ENCODE data around the gene WNT5B.

The WNT5B gene

GRCh38 chr12:1620092-1620491 is 8.9 kb upstream of the WNT5B start:
- no peaks in the 10 kb centered on the region for H3K36me3 ChIP-seq (ENCODE audit: insufficient read depth, low read length)
- no peaks in the 10 kb centered on the region for H3K9me2 ChIP-seq (replicated peaks; ENCODE audit: low read depth, low read length)
- H3K27me3 ChIP-seq (ENCODE audit: insufficient read depth, low read length, poor library complexity, severe bottlenecking) = no peaks in the 10 kb centered on the region
- TF ChIP-seq CTCF (conservative IDR thresholded peaks at IDR 0.05; ENCODE audit: low read length) (no peak), EZH2phosphoT487 (IDR thresholded peaks at IDR 0.05; ENCODE audit: borderline replicate concordance) (no peak)
- H3K79me2 ChIP-seq (ENCODE audit: insufficient read depth, low read length) = no peaks in the 10 kb centered on the region
- no peaks in the 10 kb centered on the region for H4K20me1 ChIP-seq (ENCODE audit: insufficient read depth, low read length, poor library complexity, severe bottlenecking)
- H3K4me2 ChIP-seq (ENCODE audit: low read depth, low read length, poor library complexity, severe bottlenecking) = peak overlapping the region; percentile 10
- no peak overlapping the region for H3K4me3 ChIP-seq (ENCODE audit: low read length, poor library complexity, severe bottlenecking)
- H3K9me3 ChIP-seq (ENCODE audit: insufficient read depth, low read depth, low read length) = no peaks in the 10 kb centered on the region
- H3F3A ChIP-seq (ENCODE audit: low read depth) = no peaks in the 10 kb centered on the region
- 0 out of 2 replicates have a peak overlapping the region, but pooled peaks have one; percentile 28 for H2AFZ ChIP-seq (ENCODE audit: low read length)
- H3K9ac ChIP-seq (ENCODE audit: low read depth, low read length, poor library complexity, severe bottlenecking) = no peak overlapping the region
- H3K4me1 ChIP-seq (ENCODE audit: insufficient read depth, low read length, poor library complexity, severe bottlenecking) = peaks cover 15% of the 10 kb centered on the region

DNA sequence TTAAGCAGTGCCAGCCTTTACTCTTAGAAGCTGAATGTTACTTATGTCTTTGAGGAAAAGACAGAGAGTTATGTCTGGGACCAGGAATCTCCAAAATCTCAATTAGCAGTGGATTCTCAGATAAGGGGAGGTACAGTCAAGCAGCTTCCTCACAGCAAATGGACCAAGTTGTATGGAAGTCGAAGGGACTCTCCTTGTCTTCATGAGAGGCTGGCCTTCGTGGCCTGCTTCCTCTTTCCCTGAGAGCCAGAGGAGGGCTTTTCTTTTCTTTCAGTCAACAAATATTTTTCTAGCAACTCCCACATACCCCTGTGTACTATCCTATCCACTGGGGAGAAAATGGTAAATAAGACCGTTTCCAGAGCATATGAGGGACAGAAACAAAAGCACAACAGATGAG is 6.6 kb upstream of the WNT5B start:
- Histone ChIP-seq H3K9me3 (ENCODE audit: insufficient read depth, low read depth, low read length) (no peaks in the 10 kb centered on the region), H3K79me2 (ENCODE audit: insufficient read depth, low read length) (no peaks in the 10 kb centered on the region), H3K9me2 (replicated peaks; ENCODE audit: low read depth, low read length) (no peaks in the 10 kb centered on the region), H3K4me3 (ENCODE audit: low read length, poor library complexity, severe bottlenecking) (no peak overlapping the region), H3K9ac (ENCODE audit: low read depth, low read length, poor library complexity, severe bottlenecking) (no peak overlapping the region), H4K20me1 (ENCODE audit: insufficient read depth, low read length, poor library complexity, severe bottlenecking) (no peaks in the 10 kb centered on the region), H3K27me3 (ENCODE audit: insufficient read depth, low read length, poor library complexity, severe bottlenecking) (no peaks in the 10 kb centered on the region), H2AFZ (ENCODE audit: low read length) (no peak overlapping the region), H3K36me3 (ENCODE audit: insufficient read depth, low read length) (no peaks in the 10 kb centered on the region), H3K4me2 (ENCODE audit: low read depth, low read length, poor library complexity, severe bottlenecking) (no peak overlapping the region), H3K4me1 (ENCODE audit: insufficient read depth, low read length, poor library complexity, severe bottlenecking) (peaks cover 14% of the 10 kb centered on the region), H3F3A (ENCODE audit: low read depth) (no peaks in the 10 kb centered on the region)
- TF ChIP-seq CTCF (conservative IDR thresholded peaks at IDR 0.05; ENCODE audit: low read length) (no peak), EZH2phosphoT487 (IDR thresholded peaks at IDR 0.05; ENCODE audit: borderline replicate concordance) (no peak)

DNA sequence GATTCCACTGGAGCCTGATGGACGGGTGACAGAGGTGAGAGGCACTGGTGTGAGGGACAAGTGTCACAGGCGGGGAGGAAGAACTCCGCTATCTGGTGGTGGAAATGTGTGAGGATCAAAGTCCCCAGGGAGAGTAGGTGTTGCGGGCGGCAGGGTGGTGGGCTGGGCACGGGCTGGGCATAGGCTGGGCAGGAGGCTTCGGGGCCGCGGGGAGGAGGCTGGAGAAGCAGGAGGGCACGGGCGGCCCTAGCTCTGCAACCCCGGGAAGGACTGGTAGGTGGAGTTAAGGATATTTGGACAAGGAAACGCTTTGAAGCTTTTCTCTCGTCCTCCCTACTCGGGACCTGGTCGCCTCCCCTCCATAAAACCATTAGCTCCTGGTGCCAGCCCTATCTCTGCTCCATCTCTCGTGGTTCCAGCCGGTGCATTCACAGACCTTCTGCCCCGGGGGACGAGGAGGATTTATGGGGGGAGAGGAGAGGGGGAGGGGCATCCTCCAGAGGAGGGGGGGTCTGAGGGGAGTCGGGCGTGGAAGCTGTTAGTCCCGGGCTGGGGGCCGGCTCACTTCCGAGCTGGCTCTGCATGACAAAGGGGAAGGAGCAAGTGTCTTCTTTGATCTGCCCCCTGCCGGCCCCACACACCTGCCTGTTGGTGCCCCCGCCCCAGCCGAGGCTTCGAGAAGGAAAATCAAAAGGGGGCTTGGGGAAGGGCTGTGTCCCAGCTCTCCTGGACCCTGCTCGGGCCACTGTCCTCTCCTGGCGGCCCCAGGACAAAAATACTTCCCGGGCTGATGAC is 504 bp downstream of the WNT5B start:
- H3K4me2 ChIP-seq (ENCODE audit: low read depth, low read length, poor library complexity, severe bottlenecking) = peak overlapping the region; percentile 91
- peaks cover 15% of the 10 kb centered on the region for H3K4me1 ChIP-seq (ENCODE audit: insufficient read depth, low read length, poor library complexity, severe bottlenecking)
- no peaks in the 10 kb centered on the region for H3K36me3 ChIP-seq (ENCODE audit: insufficient read depth, low read length)
- H4K20me1 ChIP-seq (ENCODE audit: insufficient read depth, low read length, poor library complexity, severe bottlenecking) = no peaks in the 10 kb centered on the region
- H3K9me3 ChIP-seq (ENCODE audit: insufficient read depth, low read depth, low read length) = no peaks in the 10 kb centered on the region
- H2AFZ ChIP-seq (ENCODE audit: low read length) = peak overlapping the region; percentile 95
- H3K9me2 ChIP-seq (replicated peaks; ENCODE audit: low read depth, low read length) = no peaks in the 10 kb centered on the region
- no peaks in the 10 kb centered on the region for H3K79me2 ChIP-seq (ENCODE audit: insufficient read depth, low read length)
- TF ChIP-seq CTCF (conservative IDR thresholded peaks at IDR 0.05; ENCODE audit: low read length) (peak; percentile 39), EZH2phosphoT487 (IDR thresholded peaks at IDR 0.05; ENCODE audit: borderline replicate concordance) (no peak)
- H3K27me3 ChIP-seq (ENCODE audit: insufficient read depth, low read length, poor library complexity, severe bottlenecking) = peaks cover 4% of the 10 kb centered on the region
- peak overlapping the region; percentile 81 for H3K4me3 ChIP-seq (ENCODE audit: low read length, poor library complexity, severe bottlenecking)
- H3K9ac ChIP-seq (ENCODE audit: low read depth, low read length, poor library complexity, severe bottlenecking) = peak overlapping the region; percentile 67
- H3F3A ChIP-seq (ENCODE audit: low read depth) = no peaks in the 10 kb centered on the region

Measured in Loucy (cell line).